ENCODE measurements around the gene MAOB.
A peak's percentile ranks its signal among the peaks of the same experiment; 100 is the strongest.

The MAOB gene

DNA sequence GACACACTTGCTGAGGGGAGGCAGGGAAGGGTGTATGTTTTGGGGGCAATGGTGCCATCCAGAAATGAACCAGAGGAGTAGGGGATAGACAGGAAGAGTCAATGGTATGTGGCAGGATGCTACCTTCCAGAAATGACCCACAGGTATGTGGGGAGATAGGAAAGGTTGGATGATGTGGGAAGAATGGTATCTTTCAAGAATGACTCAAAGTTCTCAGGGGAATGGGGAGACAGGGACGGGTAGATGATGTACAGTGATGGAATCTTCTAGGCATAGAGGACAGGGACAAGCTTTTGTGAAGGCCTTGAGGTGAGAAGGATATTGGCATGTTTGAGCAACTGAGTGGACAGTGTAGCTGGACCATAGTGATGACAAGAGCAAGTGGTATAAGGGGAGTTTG, 161.3 kb downstream of the MAOB start (continued):
- TF ChIP-seq ZNF354C (tag by site-specific recombination; IDR thresholded peaks at IDR 0.05; ENCODE audit: borderline replicate concordance, low read depth) (no peak), ZNF223 (tag by site-specific recombination; IDR thresholded peaks at IDR 0.05) (no peak), ZEB2 (tag by site-specific recombination; IDR thresholded peaks at IDR 0.05) (no peak), ZNF704 (tag by site-specific recombination; IDR thresholded peaks at IDR 0.05) (no peak)

DNA sequence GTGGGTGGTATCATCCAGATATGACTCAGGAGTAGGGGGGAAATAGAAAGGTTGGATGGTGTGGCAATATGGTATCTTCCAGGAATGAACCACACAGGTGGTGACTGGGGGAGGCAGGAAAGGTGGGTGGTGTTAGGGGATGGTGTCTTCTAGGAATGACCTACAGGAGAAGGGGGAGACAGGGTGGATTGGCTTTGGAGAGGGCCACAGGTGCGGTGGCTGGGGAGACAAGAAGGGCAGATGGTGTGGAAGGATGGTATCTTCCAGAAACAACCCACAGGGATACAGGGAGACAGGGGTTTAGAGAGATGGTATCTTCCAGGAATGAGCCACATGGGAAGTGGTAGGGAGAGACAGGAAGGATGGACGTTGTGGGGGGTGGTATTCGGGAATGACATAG, 162.2 kb downstream of the MAOB start:
- ChIA-PET POLR2A (no interaction called here), CTCF (no interaction called here)
- TF ChIP-seq ZNF707 (tag by site-specific recombination; IDR thresholded peaks at IDR 0.05) = no peak
- TF ChIP-seq, protein P1, sequence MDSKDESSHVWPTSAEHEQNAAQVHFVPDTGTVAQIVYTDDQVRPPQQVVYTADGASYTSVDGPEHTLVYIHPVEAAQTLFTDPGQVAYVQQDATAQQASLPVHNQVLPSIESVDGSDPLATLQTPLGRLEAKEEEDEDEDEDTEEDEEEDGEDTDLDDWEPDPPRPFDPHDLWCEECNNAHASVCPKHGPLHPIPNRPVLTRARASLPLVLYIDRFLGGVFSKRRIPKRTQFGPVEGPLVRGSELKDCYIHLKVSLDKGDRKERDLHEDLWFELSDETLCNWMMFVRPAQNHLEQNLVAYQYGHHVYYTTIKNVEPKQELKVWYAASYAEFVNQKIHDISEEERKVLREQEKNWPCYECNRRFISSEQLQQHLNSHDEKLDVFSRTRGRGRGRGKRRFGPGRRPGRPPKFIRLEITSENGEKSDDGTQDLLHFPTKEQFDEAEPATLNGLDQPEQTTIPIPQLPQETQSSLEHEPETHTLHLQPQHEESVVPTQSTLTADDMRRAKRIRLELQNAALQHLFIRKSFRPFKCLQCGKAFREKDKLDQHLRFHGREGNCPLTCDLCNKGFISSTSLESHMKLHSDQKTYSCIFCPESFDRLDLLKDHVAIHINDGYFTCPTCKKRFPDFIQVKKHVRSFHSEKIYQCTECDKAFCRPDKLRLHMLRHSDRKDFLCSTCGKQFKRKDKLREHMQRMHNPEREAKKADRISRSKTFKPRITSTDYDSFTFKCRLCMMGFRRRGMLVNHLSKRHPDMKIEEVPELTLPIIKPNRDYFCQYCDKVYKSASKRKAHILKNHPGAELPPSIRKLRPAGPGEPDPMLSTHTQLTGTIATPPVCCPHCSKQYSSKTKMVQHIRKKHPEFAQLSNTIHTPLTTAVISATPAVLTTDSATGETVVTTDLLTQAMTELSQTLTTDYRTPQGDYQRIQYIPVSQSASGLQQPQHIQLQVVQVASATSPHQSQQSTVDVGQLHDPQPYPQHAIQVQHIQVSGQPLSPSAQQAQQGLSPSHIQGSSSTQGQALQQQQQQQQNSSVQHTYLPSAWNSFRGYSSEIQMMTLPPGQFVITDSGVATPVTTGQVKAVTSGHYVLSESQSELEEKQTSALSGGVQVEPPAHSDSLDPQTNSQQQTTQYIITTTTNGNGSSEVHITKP (tag by site-specific recombination; IDR thresholded peaks at IDR 0.05) = peak; percentile 62; the same call in 1 of the 2 replicates
- no peak overlapping the region for H3K4me3 ChIP-seq (ENCODE audit: low read depth, low read length)
- H3K9me3 ChIP-seq (ENCODE audit: control insufficient read depth, insufficient read depth, low read depth, low read length) = no peaks in the 10 kb centered on the region
- H3K36me3 ChIP-seq (ENCODE audit: control insufficient read depth in 2 of 2, insufficient read depth in 1 of 2, low read length in 2 of 2) = no peaks in the 10 kb centered on the region
- no peaks in the 10 kb centered on the region for H3K4me1 ChIP-seq (ENCODE audit: control insufficient read depth, insufficient read depth, low read length)
- H3K27ac ChIP-seq (ENCODE audit: extremely low read depth, low read depth, low read length) = no peak overlapping the region

- Histone ChIP-seq H3K27ac (ENCODE audit: extremely low read depth, low read depth, low read length) (no peak overlapping the region), H3K36me3 (ENCODE audit: control insufficient read depth in 2 of 2, insufficient read depth in 1 of 2, low read length in 2 of 2) (no peaks in the 10 kb centered on the region), H3K4me3 (ENCODE audit: low read depth, low read length) (no peak overlapping the region), H3K4me1 (ENCODE audit: control insufficient read depth, insufficient read depth, low read length) (no peaks in the 10 kb centered on the region), H3K9me3 (ENCODE audit: control insufficient read depth, insufficient read depth, low read depth, low read length) (no peaks in the 10 kb centered on the region)
- ChIA-PET CTCF (no interaction called here), POLR2A (no interaction called here)
- TF ChIP-seq, protein P1 (tag by site-specific recombination; IDR thresholded peaks at IDR 0.05) = peak; percentile 61
- TF ChIP-seq, protein P2, sequence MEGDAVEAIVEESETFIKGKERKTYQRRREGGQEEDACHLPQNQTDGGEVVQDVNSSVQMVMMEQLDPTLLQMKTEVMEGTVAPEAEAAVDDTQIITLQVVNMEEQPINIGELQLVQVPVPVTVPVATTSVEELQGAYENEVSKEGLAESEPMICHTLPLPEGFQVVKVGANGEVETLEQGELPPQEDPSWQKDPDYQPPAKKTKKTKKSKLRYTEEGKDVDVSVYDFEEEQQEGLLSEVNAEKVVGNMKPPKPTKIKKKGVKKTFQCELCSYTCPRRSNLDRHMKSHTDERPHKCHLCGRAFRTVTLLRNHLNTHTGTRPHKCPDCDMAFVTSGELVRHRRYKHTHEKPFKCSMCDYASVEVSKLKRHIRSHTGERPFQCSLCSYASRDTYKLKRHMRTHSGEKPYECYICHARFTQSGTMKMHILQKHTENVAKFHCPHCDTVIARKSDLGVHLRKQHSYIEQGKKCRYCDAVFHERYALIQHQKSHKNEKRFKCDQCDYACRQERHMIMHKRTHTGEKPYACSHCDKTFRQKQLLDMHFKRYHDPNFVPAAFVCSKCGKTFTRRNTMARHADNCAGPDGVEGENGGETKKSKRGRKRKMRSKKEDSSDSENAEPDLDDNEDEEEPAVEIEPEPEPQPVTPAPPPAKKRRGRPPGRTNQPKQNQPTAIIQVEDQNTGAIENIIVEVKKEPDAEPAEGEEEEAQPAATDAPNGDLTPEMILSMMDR (tag by site-specific recombination; IDR thresholded peaks at IDR 0.05) = no peak
Observed at GRCh38 chrX:43718956-43719355, 163.3 kb downstream of the MAOB start.

GRCh38 chrX:43718546-43718945, 163.7 kb downstream of the MAOB start:
- Histone ChIP-seq H3K27ac (ENCODE audit: extremely low read depth, low read depth, low read length) (no peak overlapping the region), H3K36me3 (ENCODE audit: control insufficient read depth in 2 of 2, insufficient read depth in 1 of 2, low read length in 2 of 2) (no peaks in the 10 kb centered on the region), H3K9me3 (ENCODE audit: control insufficient read depth, insufficient read depth, low read depth, low read length) (no peaks in the 10 kb centered on the region; the same call in 1 of the 2 replicates), H3K4me1 (ENCODE audit: control insufficient read depth, insufficient read depth, low read length) (no peaks in the 10 kb centered on the region), H3K4me3 (ENCODE audit: low read depth, low read length) (no peak overlapping the region)
- POLR2A ChIA-PET = no interaction called here
- TF ChIP-seq, protein P1 (tag by site-specific recombination; IDR thresholded peaks at IDR 0.05) = peak; percentile 6; the same call in 1 of the 2 replicates
- TF ChIP-seq ZNF394 (tag by site-specific recombination; IDR thresholded peaks at IDR 0.05; ENCODE audit: borderline replicate concordance) (no peak), ZNF37A (tag by site-specific recombination; IDR thresholded peaks at IDR 0.05) (no peak)
- CTCF ChIA-PET = no interaction called here
